HG02642 (cell line): ENCODE results near the gene INPP5B.
"Not testable (repeated sequence)": the region's sequence is repeated elsewhere in the genome, so short reads cannot be mapped to it uniquely, and the experiment has no call there.

ENCODE experiments used
- ATAC-seq: cut with Tn5 transposase; IDR thresholded peaks from one replicate; pipeline ENCODE4 v1.9.1; 2021; ENCODE audit warnings: mild to moderate bottlenecking; ENCODE audit not compliant: unreplicated experiment, poor library complexity

INPP5B gene

GRCh38 chr1:37915476-37916093 is 31.3 kb downstream of the INPP5B start:
- no peak for ATAC-seq

GRCh38 chr1:37914719-37915475 is 32.0 kb downstream of the INPP5B start:
- ATAC-seq: no peak

GRCh38 chr1:37911478-37911877 is 35.4 kb downstream of the INPP5B start:
- not testable (repeated sequence) for ATAC-seq

- ATAC-seq: not testable (repeated sequence)
Observed at GRCh38 chr1:37910886-37911285, 36.0 kb downstream of the INPP5B start.

GRCh38 chr1:37908531-37908930 is 38.3 kb downstream of the INPP5B start:
- not testable (repeated sequence) for ATAC-seq

DNA sequence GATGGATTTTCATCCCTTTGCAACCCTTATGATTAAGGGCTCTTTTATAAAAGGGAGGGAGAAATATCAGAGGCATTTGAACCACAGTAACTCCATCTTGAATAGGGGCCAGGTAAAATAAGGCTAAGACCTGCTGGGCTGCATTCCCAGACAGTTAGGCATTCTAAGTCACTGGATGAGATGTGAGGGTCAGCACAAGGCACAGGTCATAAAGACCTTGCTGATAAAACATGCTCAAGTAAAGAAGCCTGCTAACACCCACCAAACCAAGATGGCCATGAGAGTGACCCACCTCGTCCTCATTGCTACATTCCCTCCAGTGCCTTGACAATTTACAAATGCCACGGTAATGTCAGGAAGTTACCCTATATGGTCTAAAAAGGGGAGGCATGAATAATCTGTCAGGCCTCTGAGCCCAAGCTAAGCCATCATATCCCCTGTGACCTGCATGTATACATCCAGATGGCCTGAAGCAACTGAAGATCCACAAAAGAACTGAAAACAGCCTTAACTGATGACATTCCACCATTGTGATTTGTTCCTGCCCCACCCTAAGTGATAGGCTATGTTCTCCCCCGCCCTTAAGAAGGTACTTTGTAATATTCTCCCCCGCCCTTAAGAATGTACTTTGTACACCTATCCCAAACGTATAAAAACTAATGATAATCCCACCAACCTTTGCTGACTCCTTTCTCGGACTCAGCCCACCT is 39.3 kb downstream of the INPP5B start:
- not testable (repeated sequence) for ATAC-seq

- ATAC-seq: not testable (repeated sequence)
Observed at GRCh38 chr1:37906591-37906990, 40.3 kb downstream of the INPP5B start.

GRCh38 chr1:37905727-37906126 is 41.1 kb downstream of the INPP5B start:
- ATAC-seq: no peak

DNA sequence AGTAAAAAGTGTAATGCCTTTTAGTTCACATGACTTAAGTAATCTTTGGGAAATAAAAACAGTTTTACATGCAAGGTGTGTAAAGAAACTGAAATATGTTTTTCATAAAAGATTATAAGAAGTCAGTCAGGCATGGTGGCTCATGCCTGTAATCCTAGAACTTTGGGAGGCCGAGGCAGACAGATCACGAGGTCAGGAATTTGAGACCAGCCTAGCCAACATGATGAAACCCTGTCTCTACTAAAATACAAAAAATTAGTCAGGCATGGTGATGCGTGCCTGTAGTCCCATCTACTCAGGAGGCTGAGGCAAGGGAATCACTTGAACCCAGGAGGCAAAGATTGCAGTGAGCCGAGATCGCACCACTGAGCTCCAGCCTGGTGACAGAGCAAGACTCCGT is 42.9 kb downstream of the INPP5B start:
- not testable (repeated sequence) for ATAC-seq

DNA sequence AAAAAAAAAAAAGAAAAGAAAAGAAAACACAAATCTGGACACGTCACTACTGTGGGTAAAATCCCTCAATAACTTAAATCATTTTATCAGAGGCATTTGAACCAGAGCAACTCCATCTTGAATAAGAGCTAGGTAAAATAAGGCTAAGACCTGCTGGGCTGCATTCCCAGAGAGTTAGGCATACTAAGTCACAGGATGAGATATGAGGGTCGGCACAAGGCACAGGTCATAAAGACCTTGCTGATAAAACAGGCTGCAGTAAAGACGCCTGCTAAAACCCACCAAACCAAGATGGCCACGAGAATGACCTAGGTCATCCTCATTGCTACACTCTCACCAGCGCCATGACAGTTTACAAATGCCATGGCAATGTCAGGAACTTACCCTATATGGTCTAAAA is 43.9 kb downstream of the INPP5B start:
- ATAC-seq: no peak

DNA sequence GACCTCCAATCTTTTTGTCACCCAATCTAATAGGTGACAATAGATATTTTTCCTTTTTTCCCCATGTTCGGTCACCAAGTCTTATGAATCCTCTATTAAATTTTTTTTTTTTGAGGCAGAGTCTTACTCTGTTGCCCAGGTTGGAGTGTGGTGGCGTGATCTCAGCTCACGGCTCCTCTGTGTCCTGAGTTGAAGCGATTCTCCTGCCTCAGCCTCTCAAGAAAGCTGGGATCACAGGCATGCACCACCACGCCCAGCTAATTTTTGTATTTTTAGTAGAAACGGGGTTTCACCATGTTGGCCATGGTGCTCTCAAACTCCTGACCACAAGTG is 45.0 kb downstream of the INPP5B start:
- ATAC-seq: peak; percentile 25

GRCh38 chr1:37901191-37901892 is 45.5 kb downstream of the INPP5B start:
- ATAC-seq: peak; percentile 78

DNA sequence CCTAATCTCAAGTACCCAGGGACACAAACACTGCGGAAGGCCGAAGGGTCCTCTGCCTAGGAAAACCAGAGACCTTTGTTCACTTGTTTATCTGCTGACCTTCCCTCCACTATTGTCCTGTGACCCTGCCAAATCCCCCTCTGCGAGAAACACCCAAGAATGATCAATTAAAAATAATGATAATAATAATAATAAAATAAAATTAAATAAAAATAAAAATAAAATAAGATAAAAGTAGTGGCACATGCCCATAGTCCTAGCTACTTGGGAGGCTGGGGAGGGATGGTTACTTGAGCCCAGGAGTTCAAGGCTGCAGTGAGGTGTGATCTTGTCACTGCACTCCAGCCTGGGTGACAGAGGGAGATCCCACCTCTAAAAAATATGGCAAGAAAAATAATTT is 49.3 kb downstream of the INPP5B start:
- ATAC-seq: not testable (repeated sequence)

GRCh38 chr1:37893673-37894072 is 53.2 kb downstream of the INPP5B start:
- ATAC-seq: no peak

- no peak for ATAC-seq
Observed at GRCh38 chr1:37892151-37893047, 54.5 kb downstream of the INPP5B start.

GRCh38 chr1:37890378-37891014 is 56.4 kb downstream of the INPP5B start:
- ATAC-seq: no peak

DNA sequence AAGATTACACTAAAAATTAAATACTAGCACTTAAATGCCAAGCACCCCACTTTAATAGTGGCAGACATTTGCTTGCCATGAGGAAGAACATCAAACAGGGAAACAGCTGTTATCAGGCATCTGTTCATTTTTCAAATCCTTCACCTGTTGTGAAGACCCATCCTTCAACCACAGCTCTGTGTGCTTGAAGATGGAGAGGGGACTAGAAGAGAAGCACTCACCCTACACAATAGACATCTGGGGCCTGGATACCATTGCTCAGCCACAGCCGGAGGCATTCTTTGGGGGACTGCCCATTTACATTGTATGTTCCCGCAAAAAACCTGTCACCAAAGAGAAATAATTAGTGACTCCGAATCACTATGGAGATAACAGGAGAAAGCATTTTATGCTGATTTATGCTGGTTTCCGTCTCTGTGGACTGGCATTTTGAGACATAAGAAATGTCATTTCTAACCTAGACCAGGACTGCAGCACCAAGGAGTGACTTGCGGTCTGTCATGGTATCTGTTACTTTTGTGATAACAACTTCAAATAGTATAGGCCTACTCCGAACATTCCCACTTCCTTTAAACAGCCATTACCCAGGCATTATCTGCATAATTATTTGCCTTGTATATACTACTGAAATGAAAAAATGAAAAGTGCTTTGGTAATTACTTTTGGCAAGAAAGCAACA is 58.7 kb downstream of the INPP5B start:
- ATAC-seq: no peak

DNA sequence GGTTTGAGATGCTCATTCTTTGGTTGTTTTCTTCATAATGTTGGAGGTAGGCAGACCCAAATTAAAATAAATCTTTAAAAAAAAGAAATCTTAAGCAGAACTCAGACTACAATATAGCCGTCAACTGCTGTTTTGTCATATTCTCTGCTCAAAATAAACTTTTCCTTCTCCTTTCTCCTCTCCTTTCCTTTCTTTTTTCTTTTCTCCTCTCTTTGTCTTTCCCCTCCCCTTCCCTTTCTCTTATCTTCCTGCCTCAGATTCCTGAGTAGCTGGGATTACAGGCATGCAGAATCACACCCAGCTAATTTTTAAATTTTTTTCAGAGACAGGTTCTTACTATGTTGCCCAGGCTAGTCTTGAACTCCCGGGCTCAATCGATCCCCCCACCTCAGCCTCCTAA is 62.7 kb downstream of the INPP5B start:
- no peak for ATAC-seq

- no peak for ATAC-seq
Observed at GRCh38 chr1:37883671-37884070, 63.2 kb downstream of the INPP5B start.
